OCI-LY7 (cell line): Measurements from ENCODE around the gene SAMM50. TPM values are rescaled to one million over a fixed set of nuclear protein-coding genes. Genes with fewer than 3 reads are reported as not detected.

ENCODE experiments used
- BruUV-seq: library from RNA; stranded (reverse); fragments of 400-500 nt; replicated peaks from 2 replicates; lab custom pipeline; 2021; lab: Mats Ljungman, UMichigan
- CTCF ChIA-PET: fragments of 300-600 bp; sonication (Branson Sonifier 250); formaldehyde crosslinking; loops from one replicate; lab custom pipeline; 2022; ENCODE audit warnings: antibody characterized with exemption; ENCODE audit not compliant: unreplicated experiment; lab: Charles Lee
- POLR2A ChIA-PET: fragments of 300-600 bp; sonication (Branson Sonifier 250); formaldehyde crosslinking; loops from one replicate; lab custom pipeline; 2022; ENCODE audit warnings: antibody characterized with exemption; lab: Charles Lee
- DNase-seq: peaks from one replicate; pipeline ENCODE4 v3.0.0-alpha.2; 2015; ENCODE audit warnings: low spot score
- H2AFZ ChIP-seq: fragments of 200-600 bp; sonication (generic), shearing (Covaris generic); 2 replicates; pipeline ENCODE4 v1.6.1; 2014; ENCODE audit warnings: mild to moderate bottlenecking, antibody characterized with exemption, low read length, moderate library complexity
- H3K27ac ChIP-seq: fragments of 200-600 bp; sonication (generic); 2 replicates; pipeline ENCODE4 v1.5.1; 2014; ENCODE audit warnings: mixed run types, low read depth, mild to moderate bottlenecking, moderate library complexity, low read length, inconsistent platforms; ENCODE audit not compliant: poor library complexity, severe bottlenecking
- H3K36me3 ChIP-seq: fragments of 200-600 bp; sonication (generic); 2 replicates; pipeline ENCODE4 v1.6.1; 2014; ENCODE audit warnings: mild to moderate bottlenecking, antibody characterized with exemption, low read length, moderate library complexity, mixed read lengths; ENCODE audit not compliant: insufficient read depth
- H3K4me1 ChIP-seq: fragments of 200-600 bp; sonication (generic); 2 replicates; pipeline ENCODE4 v1.5.1; 2014; ENCODE audit warnings: mild to moderate bottlenecking, low read length; ENCODE audit not compliant: insufficient read depth, poor library complexity, severe bottlenecking
- H3K4me2 ChIP-seq: fragments of 200-600 bp; sonication (generic); 2 replicates; pipeline ENCODE4 v1.6.1; 2014; ENCODE audit warnings: mild to moderate bottlenecking, low read length
- H3K4me3 ChIP-seq: fragments of 200-600 bp; sonication (generic); 2 replicates; pipeline ENCODE4 v1.5.1; 2014; ENCODE audit warnings: mild to moderate bottlenecking, low read depth, low read length; ENCODE audit not compliant: poor library complexity, severe bottlenecking
- H3K79me2 ChIP-seq: fragments of 200-600 bp; sonication (generic); 2 replicates; pipeline ENCODE4 v1.6.1; 2016; ENCODE audit warnings: low read depth, mild to moderate bottlenecking, low read length, moderate library complexity, mixed read lengths; ENCODE audit not compliant: insufficient read depth
- H3K9me2 ChIP-seq: fragments of 200-600 bp; sonication (generic); 2 replicates; pipeline ENCODE4 v1.6.1; 2016; ENCODE audit warnings: mild to moderate bottlenecking, low read length, mixed read lengths; ENCODE audit not compliant: insufficient read depth
- H3K9me3 ChIP-seq: fragments of 200-600 bp; sonication (generic); 2 replicates; pipeline ENCODE4 v1.6.1; 2014; ENCODE audit warnings: mild to moderate bottlenecking, mixed run types, low read length, mixed read lengths
- H4K20me1 ChIP-seq: fragments of 200-600 bp; sonication (generic); 2 replicates; pipeline ENCODE4 v1.6.1; 2014; ENCODE audit warnings: mild to moderate bottlenecking, antibody characterized with exemption, low read length, moderate library complexity, mixed read lengths; ENCODE audit not compliant: insufficient read depth
- EZH2phosphoT487 ChIP-seq: fragments of 200-600 bp; sonication (generic); IDR thresholded peaks from 2 replicates; pipeline ENCODE4 v1.6.1; 2018; ENCODE audit warnings: low read depth, borderline replicate concordance, mild to moderate bottlenecking, mixed run types, antibody characterized with exemption, low read length, moderate library complexity, mixed read lengths
- intact Hi-C: fragments of 100-400 bp; cut with micrococcal nuclease; formaldehyde crosslinking; loops from one replicate; pipeline ENCODE4 v1.10.0; 2022; ENCODE audit not compliant: unreplicated experiment
- total RNA-seq, 2 experiments: library from RNA; depleted of rRNA in 1 of 2; stranded (reverse); fragments of >200 nt in 1 of 2; shearing (Covaris generic) in 1 of 2; gene quantifications; 2 replicates each; pipeline ENCODE4 v1.2.3, GENCODE V29; 2014 to 2022
- TF ChIP-seq, protein P1 (sequence below): fragments of 200-600 bp; sonication (generic); conservative IDR thresholded peaks from 2 replicates; pipeline ENCODE4 v1.5.1; 2014; ENCODE audit warnings: mild to moderate bottlenecking, antibody characterized with exemption, low read length, moderate library complexity, mixed read lengths

The SAMM50 gene
- total RNA-seq, 2 experiments from 2014 or later = 34.6 to 72.9 TPM

DNA sequence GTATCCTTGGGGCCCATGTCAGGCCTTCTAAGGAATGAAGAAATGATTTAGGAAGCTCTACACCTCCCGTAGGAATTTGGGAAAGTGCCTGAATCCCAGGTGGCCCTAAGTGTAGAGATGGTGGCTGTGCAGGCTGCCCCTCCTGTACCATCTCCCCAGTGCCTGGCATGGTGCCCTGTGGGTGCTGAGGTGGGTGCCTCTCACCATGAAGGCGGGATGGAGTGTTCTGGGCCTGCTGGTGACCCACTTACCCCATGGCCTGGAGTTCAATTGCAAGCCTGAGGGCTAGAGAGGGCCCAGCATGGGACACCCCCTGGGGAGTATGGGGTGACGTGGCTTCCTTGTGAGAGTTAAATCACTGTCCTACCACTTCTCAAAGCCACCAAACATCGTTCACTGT lies 19.8 kb downstream of the SAMM50 start:
- H3K36me3 ChIP-seq = peaks cover 88% of the 10 kb centered on the region

DNA sequence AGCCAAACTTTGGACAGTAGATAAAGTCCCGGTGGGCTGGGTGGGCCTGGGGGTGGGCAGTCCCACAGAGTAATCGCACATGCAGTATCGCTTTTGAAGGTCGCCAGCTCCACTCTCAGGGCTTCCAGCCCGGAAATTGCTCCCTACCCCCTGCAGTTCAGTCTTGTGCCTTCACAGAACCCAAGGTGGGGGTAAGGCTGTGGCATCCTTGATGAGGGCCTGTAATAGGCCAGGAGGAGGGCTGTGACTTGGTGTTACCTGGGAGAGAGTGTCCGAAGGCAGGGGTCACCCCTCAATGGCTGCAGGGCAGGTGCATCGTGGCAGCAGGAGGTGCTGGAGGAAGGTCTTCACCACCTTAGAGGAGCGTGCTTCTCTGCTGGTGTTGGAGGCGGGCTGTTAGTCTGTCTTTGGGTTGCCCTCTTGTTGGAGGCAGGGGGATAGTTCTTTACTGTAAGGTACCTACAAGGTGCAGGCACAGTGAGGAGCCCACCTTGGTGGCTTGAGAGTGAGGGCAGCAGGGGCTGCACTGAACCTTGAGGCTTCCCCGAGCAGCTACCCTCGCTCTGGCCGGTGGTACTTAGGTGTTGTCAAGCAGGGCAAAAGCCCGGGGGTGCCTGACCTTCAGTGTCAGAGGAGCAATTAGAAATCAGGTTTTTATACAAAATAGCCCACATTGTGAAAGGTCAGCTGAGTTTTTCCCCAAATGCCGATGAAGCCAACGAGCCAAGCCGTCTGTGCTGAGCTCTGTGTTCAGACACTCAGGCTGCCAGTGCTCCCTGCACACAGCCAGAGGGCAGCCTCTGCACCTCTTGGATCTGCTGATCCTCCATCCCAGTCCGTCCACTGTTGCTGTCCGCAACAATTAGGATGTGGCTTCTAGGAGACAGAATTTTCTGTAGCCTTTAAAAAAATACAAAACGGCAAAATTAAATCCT lies 21.9 kb downstream of the SAMM50 start:
- H3K79me2 ChIP-seq = no peaks in the 10 kb centered on the region
- ChIA-PET POLR2A (interaction anchor here (0.6 kb wide), 1 partner anchor 236 kb away, joined by 3 read pairs; no protein-coding TSS in a partner anchor), CTCF (no interaction called here)
- H2AFZ ChIP-seq = no peak overlapping the region
- TF ChIP-seq, protein P1, sequence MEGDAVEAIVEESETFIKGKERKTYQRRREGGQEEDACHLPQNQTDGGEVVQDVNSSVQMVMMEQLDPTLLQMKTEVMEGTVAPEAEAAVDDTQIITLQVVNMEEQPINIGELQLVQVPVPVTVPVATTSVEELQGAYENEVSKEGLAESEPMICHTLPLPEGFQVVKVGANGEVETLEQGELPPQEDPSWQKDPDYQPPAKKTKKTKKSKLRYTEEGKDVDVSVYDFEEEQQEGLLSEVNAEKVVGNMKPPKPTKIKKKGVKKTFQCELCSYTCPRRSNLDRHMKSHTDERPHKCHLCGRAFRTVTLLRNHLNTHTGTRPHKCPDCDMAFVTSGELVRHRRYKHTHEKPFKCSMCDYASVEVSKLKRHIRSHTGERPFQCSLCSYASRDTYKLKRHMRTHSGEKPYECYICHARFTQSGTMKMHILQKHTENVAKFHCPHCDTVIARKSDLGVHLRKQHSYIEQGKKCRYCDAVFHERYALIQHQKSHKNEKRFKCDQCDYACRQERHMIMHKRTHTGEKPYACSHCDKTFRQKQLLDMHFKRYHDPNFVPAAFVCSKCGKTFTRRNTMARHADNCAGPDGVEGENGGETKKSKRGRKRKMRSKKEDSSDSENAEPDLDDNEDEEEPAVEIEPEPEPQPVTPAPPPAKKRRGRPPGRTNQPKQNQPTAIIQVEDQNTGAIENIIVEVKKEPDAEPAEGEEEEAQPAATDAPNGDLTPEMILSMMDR = no peak
- TF ChIP-seq EZH2phosphoT487 = no peak
- intact Hi-C loops = no loop called here
- no peaks in the 10 kb centered on the region for H3K9me3 ChIP-seq
- no peak overlapping the region for H3K27ac ChIP-seq
- no peak overlapping the region for H3K4me3 ChIP-seq
- H3K9me2 ChIP-seq = no peaks in the 10 kb centered on the region
- H3K4me1 ChIP-seq = no peaks in the 10 kb centered on the region
- BruUV-seq = no TSS peak
- H3K4me2 ChIP-seq = no peak overlapping the region
- peaks cover 94% of the 10 kb centered on the region for H3K36me3 ChIP-seq
- DNase-seq = no peak
- H4K20me1 ChIP-seq = no peaks in the 10 kb centered on the region

More for the DNA sequence above, 19.8 kb downstream of the SAMM50 start:
- ChIA-PET POLR2A (no interaction called here), CTCF (no interaction called here)
- Histone ChIP-seq H3K9me3 (no peaks in the 10 kb centered on the region), H3K4me1 (no peaks in the 10 kb centered on the region), H3K79me2 (no peaks in the 10 kb centered on the region), H4K20me1 (no peaks in the 10 kb centered on the region), H3K4me2 (no peak overlapping the region), H3K4me3 (no peak overlapping the region), H2AFZ (no peak overlapping the region), H3K9me2 (no peaks in the 10 kb centered on the region), H3K27ac (no peak overlapping the region)
- no TSS peak for BruUV-seq
- intact Hi-C loops = no loop called here
- DNase-seq = no peak
- no peak for TF ChIP-seq EZH2phosphoT487
- TF ChIP-seq, protein P1 = no peak

DNA sequence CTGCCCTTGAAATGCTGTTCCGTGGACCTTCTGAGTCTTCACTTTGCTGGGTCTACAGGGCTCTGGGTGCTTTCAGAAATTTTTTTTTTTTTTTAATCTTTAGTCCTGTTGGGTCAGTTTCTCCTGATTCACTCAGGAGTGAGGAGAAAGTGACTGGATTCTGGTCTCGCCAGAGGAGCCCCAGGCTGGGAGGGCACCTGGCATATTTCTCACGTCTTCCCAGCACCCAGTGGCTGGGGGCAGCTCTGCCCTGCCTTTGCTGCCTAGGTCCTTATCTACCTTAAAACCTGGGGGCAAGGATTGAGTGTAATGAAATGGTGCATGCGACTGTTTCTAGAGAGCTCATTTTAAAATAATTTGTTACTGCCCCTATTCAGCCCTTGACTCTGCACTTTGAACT lies 23.3 kb downstream of the SAMM50 start:
- TF ChIP-seq, protein P1 = no peak
- no peak for TF ChIP-seq EZH2phosphoT487
- ChIA-PET CTCF (no interaction called here), POLR2A (no interaction called here)
- Histone ChIP-seq H2AFZ (no peak overlapping the region), H3K79me2 (no peaks in the 10 kb centered on the region), H3K4me2 (no peak overlapping the region), H3K27ac (no peak overlapping the region), H3K9me3 (no peaks in the 10 kb centered on the region), H4K20me1 (no peaks in the 10 kb centered on the region), H3K4me1 (no peaks in the 10 kb centered on the region), H3K4me3 (no peak overlapping the region), H3K9me2 (no peaks in the 10 kb centered on the region), H3K36me3 (peaks cover 94% of the 10 kb centered on the region)
- no peak for DNase-seq
- intact Hi-C loops = no loop called here
- no TSS peak for BruUV-seq
